ENCODE measurements around the gene TMEM273.

Gene TMEM273

GRCh38 chr10:49177391-49178355 lies 10.5 kb downstream of the TMEM273 start:
- TF ChIP-seq CTCF (IDR thresholded peaks at IDR 0.05; ENCODE audit: low read depth, low read length, missing control alignments) = no peak
- DNase-seq (ENCODE audit: low read depth) = peak; percentile 70

DNA sequence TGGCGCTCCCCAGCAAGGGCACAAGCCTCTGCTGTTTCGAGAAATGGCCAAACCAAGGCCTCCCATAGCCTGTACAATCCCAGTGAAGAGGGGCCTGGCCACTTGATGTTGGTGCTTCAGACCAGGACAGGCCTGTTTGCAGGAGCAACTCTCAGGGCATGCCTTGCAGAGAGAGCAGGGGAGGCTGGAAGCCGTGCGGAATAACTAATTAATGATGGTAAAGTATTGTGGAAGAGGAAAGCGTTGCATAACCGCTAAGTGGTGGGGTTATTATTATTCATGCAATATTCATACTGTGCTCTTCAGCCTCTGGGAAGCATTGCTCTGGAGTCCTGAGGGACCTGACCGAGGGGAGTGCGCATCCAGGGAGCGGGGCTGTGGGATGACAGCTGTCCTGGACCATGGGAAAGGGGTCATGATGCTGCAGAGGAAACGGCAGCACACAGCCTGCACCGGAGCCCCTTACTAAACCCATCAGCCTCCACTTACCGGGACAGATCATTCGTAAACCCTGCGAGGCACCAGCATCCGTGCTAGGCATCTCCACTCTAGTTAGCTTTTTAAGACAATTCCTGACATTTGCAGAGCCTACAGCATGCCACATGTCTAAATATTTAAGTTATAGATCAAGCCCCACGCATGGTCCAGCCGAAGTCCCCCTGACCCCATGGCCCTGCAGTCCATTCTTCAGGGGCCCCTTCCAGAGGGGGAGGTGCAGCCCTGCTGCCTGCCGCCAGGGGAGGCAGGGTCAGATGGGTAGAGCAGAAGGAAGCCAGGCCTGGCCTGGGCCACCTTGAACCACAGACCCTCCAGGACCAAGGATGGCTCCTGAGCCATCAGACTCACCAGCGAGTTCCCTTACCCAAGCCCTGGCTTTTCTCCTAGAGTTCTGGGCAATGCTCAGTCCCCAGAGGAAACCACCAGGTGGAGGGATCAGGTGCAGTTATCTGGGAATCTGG lies 11.6 kb downstream of the TMEM273 start:
- TF ChIP-seq CTCF (IDR thresholded peaks at IDR 0.05; ENCODE audit: low read depth, low read length, missing control alignments) = peak; percentile 52
- H3K4me3 ChIP-seq (ENCODE audit: low read depth, low read length) = no peak overlapping the region
- no peak for DNase-seq (ENCODE audit: low read depth)

More at GRCh38 chr10:49177391-49178355, 10.5 kb downstream of the TMEM273 start:
- no peak overlapping the region for H3K4me3 ChIP-seq (ENCODE audit: low read depth, low read length)

DNA sequence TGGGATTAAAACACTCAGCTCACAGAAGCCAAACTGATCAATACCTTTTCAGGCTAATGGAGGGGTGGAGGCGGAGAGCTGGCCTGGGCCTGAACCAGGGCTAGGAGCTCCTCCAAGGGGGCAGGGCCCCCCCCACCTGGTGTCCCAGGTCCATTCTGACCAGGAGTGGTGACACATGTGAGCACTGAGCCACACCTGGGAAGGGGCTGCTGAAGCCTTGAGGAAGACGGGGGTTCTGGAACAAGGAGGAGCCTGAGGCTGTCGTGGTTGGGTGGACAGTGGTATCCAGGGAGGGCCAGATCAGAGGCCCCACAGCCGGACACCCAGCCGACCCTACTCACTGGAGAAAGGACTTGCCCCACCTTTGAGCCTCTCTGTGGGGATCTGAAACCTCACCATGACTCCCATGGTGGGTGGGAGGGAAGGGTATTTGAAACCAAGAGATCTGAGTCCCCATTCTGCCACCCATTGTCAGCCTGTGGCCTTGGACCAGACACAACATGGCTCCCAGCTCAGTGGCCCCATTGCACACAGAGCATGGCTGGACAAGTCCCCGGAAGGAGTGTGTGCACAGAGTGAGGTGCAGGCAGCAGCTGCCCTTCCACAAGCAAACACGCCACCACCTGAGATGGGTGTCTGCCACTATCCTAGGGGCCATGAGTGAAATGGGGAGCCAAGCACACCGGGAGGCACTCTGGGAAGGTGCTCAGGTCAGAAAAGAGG lies 12.4 kb downstream of the TMEM273 start:
- no peak overlapping the region for H3K4me3 ChIP-seq (ENCODE audit: low read depth, low read length)
- TF ChIP-seq CTCF (IDR thresholded peaks at IDR 0.05; ENCODE audit: low read depth, low read length, missing control alignments) = no peak

DNA sequence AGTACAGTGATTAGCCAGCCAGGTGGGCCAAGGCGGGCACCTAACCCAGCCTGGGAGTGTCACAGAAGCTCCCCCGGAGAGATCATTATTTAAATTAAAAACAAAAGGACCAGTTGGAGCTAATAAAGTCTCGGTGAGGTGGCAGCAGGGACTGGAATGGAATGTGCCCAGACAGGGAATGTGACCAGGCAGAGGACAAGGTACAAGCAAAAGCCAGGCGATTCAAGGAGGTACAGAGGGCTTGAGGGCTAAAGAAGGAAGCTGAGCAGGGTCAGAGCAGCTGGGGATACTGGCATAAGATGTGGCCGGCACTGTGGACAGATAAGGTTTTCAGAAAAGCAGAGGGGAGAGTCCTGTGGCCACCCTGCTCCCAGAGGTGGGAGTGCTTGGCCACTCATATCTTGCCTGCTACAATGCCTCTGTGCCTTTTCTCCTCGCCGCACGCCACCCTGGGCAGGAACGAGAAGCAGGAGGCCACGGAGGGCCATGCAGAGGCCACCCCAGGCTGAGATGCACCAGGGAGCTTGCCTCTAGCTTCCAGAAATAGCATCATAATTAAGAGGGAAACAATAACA lies 13.2 kb downstream of the TMEM273 start:
- DNase-seq (ENCODE audit: low read depth) = no peak
- no peak for TF ChIP-seq CTCF (IDR thresholded peaks at IDR 0.05; ENCODE audit: low read depth, low read length, missing control alignments)
- no peak overlapping the region for H3K4me3 ChIP-seq (ENCODE audit: low read depth, low read length)

More for the DNA sequence above, 12.4 kb downstream of the TMEM273 start:
- DNase-seq (ENCODE audit: low read depth) = no peak

GRCh38 chr10:49174261-49174925 lies 13.8 kb downstream of the TMEM273 start:
- no peak for DNase-seq (ENCODE audit: low read depth)
- H3K4me3 ChIP-seq (ENCODE audit: low read depth, low read length) = no peak overlapping the region
- no peak for TF ChIP-seq CTCF (IDR thresholded peaks at IDR 0.05; ENCODE audit: low read depth, low read length, missing control alignments)
